GM18498 (cell line): Measurements from ENCODE around the gene ADGRA3.

ENCODE experiments used
- ATAC-seq: cut with Tn5 transposase; IDR thresholded peaks from one replicate; pipeline ENCODE4 v1.9.1; 2021; ENCODE audit warnings: mild to moderate bottlenecking, moderate library complexity; ENCODE audit not compliant: unreplicated experiment

The ADGRA3 gene

GRCh38 chr4:22515888-22516541 lies at the start of gene ADGRA3:
ADGRA3 (minus strand) TSS chr4:22516066; CDS start chr4:22515784, 282 bp downstream.
- peak; percentile 51 for ATAC-seq

GRCh38 chr4:22556495-22556894 lies 40.6 kb upstream of the ADGRA3 start:
- no peak for ATAC-seq

- ATAC-seq, result no peak
Measured at GRCh38 chr4:22554670-22555069, 38.8 kb upstream of the ADGRA3 start.

GRCh38 chr4:22553560-22553959 lies 37.7 kb upstream of the ADGRA3 start:
- no peak for ATAC-seq

- ATAC-seq, result no peak
Measured at GRCh38 chr4:22552812-22553211, 36.9 kb upstream of the ADGRA3 start.

DNA sequence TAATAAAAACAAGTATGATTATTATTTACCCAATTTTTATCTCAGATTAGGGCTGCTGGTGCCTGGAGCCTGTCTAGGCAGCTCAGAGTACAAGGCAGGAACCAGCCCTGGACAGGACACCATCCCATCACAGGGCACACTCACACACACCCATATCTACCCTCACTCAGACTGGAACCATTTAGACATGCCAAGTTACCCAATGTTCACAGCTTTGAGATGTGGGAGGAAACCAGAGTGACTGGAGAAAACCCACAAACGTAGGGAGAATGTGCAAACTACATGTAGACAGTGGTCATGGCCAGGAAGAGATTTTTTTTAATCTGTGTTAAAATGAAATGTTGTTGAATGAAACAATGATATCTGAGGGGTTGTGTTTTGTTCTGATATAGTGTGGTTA lies 35.7 kb upstream of the ADGRA3 start:
- no peak for ATAC-seq

DNA sequence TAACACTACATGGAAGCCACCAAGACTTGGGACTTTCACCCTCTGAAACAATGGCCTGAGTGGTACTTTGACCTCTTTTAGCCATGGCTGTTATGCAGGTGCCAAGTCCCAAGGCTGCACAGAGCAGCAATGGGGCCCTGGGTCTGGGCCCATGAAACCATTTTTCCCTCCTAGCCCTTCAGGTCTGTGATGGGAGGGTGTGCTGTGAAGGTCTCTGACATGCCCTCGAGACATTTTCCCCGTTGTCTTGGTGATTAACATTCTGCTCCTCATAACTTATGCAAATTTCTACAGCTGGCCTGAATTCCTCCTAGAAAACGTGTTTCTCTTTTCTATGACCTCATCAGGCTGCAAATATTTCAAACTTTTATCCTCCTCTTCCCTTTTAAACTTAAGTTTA lies 30.4 kb upstream of the ADGRA3 start:
- no peak for ATAC-seq

- ATAC-seq, result no peak
Measured at GRCh38 chr4:22539251-22539650, 23.4 kb upstream of the ADGRA3 start.

DNA sequence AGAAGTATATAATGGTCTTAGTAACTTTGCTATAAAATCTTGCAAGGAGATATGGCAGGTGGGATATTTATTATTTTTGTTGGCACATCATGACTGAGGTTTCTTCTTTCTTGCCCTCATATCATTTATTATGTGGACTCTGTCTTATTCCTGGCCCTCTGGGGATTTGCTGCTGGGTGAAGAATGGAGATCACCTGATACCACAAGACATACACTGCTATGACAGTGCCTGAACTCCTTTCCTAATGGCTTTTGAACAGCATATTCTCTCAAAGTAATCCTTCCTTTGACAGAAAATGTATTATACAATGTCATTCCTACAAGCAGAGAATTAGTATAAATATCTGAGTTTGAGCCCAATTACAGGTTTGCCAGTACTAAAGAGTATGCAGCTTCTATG lies 22.0 kb upstream of the ADGRA3 start:
- ATAC-seq, result no peak

- no peak for ATAC-seq
Measured at GRCh38 chr4:22534374-22534773, 18.5 kb upstream of the ADGRA3 start.

DNA sequence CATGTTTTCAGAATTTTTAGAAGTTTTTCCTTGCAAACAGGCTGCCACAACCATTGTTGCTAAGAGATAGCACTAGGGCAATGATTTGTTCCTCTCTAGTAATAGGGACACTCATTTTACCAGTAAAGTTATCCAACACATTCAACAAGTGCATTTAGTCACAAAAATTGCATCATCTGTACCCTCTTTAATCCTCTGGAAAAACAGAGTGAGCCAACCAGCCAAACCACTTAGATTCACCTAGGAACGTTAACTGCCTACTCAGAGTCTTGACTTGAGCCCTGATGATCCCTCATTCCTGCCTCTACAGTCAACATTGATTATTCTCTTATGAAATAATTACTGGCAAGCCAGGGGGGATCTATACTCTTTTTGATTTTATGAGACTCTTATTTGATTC lies 17.0 kb upstream of the ADGRA3 start:
- no peak for ATAC-seq

GRCh38 chr4:22532117-22532516 lies 16.3 kb upstream of the ADGRA3 start:
- no peak for ATAC-seq

GRCh38 chr4:22531311-22532019 lies 15.6 kb upstream of the ADGRA3 start:
- ATAC-seq, result no peak

DNA sequence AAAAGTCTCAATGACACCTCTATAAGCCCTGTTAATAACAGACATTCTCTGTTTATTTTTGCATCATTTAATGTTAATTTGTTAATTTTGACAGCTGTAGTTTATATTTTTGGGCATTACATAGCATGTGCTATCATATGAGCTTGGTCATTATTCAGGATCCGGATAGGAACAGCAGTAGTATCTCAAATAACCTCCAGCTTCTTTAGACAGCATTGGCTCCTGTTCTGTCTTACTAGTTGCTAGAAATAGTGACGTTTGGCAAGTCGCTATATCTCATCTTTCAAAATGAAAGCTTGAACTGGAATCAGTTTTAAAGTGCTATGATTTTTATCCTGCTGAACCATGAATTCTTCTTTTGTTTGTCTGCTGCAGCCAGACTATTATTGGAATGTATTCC lies 9.0 kb upstream of the ADGRA3 start:
- no peak for ATAC-seq

DNA sequence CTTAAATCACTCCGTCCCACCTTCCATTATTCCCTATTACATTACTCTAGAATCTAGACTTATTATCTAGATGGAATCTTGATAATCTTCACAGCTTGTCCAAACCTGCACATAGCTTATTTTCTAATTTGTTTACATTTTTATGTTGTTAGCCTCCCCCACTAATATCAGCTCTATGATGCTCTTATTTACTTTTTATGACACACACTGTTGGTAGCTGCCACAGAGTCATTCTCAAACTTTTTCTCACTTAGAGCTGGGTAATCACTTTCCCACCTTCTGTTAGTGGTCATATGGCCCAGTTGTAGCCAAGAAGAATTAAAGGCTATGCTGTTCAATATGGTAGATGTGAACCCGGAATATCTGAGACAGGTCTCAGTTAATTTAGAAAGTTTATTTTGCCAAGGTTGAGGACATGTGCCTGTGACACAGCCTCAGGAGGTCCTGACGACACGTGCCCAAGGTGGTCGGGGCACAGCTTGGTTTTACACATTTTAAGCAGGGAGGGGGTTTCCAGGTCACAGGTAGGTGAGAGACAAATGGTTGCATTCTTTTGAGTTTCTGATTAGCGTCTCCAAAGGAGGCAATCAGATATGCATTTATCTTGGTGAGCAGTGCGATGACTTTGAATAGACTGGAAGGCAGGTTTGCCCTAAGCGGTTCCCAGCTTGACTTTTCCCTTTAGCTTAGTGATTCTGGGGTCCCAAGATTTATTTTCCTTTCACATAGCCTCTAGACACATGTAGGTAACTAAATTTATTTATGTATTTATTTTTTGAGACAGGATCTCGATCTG lies 7.0 kb upstream of the ADGRA3 start:
- no peak for ATAC-seq

DNA sequence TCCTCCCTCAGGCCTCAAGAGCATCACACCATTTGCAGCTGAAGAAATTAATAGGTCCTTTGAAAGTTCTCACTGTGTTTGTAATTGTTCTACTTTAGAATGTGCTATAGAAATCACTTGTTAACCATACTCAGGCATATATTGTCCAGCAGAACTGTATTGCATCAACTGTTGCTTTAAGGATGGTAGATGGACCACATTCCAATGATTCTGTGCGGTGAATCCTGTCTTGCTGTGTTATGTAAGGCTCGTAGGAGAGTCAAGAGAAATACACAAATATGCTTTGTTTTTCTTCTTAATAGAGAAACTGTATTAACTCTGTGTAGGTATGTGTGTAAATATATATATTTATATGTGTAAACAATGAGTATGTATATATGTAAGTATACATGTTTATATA lies 6.3 kb upstream of the ADGRA3 start:
- ATAC-seq, result no peak

DNA sequence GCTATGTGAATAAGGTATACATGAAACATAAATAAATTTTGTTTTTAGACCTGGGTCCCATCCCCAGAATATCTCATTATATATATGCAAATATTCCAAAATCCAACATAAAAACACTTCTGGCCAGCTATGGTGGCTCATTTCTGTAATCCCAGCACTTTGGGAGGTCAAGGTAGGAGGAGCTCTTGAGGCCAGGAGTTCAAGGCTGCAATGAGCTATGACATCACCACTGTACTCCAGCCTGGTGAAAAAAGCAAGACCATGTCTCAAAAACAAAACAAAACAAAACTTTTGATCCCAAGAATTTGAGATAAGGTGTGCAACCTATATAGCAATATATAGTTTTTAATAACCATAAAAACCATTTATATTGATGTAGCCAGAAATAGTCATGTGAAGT lies 5.4 kb upstream of the ADGRA3 start:
- ATAC-seq, result no peak

DNA sequence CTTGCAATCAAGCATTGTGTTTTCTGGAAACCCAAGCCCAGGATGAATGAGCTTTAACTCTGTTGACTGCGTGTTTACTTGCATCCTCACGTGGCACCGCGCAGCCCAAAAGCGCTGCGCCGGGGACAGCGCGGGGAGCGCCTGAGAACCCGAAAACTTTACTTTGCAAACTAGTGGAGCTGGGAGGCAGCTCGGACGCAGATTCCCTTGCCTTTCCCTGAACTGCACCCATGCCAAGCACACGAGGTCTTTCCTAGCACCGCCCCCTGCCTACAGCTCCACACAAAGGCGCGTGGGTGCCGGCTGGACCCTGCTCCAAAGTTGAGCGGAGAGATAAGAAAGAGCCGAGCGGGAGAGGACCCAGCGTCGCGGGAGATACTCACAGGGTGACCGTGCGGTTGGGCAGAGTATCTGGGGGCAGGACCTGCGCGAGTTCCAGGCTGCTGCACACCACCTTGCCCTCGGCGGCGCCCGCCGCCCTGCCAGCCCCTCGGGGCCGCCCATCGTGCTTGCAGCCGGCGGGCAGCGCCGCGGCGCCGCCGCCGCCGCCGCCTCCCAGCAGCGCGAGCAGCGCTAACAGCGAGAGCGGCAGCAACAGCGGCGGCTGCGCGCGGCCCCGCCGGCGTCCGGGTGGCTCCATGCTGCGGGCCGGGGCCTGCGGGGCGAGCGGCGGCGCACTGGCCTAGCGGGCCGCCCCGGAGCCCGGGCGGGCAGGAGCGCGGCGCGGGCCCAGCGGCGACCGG lies 550 bp downstream of the ADGRA3 start:
- peak; percentile 57 for ATAC-seq

GRCh38 chr4:22514481-22514880 lies 1.4 kb downstream of the ADGRA3 start:
- no peak for ATAC-seq

- no peak for ATAC-seq
Measured at GRCh38 chr4:22514001-22514400, 1.9 kb downstream of the ADGRA3 start.

- ATAC-seq, result no peak
Measured at GRCh38 chr4:22512306-22512705, 3.6 kb downstream of the ADGRA3 start.
